Right kidney (tissue), 1 donor: ENCODE data around the gene DGKQ.
"Not testable (repeated sequence)": the region's sequence is repeated elsewhere in the genome, so short reads cannot be mapped to it uniquely, and the experiment has no call there.

Experiments used
- DNase-seq: peaks from one replicate; pipeline ENCODE4 v3.0.0-alpha.2; 2016

The DGKQ gene

DNA sequence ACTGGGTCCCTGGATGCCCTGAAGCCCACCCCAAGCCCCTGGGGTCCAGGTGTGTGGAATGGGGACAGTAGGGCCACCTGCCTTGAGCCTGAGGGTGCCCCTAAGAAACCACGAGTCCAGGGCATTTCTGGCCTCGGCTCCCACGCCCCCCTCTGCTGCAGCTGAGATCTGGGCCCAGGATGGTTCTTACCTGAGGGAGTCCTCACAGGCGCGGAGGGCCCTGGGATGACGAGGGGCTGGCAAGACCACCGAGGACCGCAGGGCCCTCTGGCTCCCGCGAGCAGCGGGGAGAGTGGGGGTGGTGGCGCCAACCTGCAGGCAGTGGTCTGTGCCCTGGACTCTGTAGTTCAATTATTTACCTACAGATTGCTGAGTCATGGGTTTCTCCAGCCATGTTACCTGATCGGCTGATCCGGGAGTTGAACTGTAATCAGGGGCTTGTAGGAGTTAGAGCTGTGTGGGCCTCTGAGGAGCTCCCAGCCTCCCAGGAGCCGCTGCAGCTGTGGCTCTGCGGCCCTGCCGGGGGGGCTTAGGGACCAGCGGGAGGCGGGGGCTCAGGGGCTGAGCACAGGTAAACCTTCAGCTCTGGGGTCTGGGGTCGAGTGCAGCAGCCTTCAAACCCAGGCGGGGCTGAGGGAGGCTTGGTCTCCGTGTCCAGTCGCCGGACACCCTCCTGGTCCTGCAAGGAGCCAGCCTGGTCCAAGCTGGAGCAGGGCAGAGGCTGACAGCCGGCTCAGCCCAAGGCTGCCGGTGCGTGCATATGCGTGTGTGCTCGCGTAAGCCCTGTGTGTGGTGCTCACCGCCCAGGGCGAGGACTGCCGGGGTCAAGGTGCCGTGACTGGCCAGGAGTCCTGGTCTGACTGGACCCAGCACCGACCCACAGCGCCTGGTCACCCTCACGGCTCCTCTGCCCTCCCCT lies 20.0 kb upstream of the DGKQ start, which contains the start of gene SLC26A1:
Gene SLC26A1, minus strand, starts transcription at position 294 of the 919 bp plus-strand sequence. CDS start 1,701 bp downstream, outside the sequence.
- DNase-seq, result peak; percentile 40

DNA sequence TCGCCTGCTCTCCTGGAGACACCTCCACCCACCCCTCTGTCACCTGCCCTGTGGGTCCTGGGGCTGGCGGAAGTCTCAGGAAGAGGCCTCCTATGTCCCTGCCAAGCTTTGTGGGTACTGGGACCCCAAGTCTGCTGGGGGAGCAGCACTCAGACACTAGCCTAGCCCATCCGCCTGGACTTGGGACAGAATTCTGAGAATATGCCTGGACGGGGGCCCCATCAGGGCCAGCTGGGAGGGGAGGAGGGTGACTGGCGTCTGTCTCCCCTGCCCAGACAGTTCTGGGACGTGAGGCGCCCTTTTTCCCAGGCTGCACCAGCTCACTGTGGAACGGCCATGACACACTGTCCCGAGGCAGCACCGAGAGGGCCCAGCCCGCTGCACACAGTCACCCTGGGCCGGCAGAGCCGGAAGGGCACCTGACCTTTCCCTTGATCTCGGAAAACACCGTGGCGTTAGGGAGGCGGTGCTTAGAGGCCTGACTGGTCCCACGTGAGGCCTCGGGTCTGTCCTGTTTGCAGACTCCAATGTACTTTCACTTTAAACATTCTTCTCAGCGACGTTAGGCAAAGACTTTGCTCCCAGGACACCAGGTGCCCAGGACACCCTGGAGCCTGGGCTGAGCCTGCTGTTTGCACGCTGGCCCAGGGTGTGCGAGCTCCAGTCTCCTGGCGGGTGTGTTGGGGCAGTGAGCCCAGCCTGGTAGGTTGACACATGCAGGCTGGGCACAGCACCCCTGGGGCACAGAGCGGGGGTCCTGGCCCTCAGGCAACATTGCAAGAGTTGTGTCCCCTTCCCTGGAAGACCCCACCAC lies 19.1 kb upstream of the DGKQ start:
- peak; percentile 56 for DNase-seq

DNA sequence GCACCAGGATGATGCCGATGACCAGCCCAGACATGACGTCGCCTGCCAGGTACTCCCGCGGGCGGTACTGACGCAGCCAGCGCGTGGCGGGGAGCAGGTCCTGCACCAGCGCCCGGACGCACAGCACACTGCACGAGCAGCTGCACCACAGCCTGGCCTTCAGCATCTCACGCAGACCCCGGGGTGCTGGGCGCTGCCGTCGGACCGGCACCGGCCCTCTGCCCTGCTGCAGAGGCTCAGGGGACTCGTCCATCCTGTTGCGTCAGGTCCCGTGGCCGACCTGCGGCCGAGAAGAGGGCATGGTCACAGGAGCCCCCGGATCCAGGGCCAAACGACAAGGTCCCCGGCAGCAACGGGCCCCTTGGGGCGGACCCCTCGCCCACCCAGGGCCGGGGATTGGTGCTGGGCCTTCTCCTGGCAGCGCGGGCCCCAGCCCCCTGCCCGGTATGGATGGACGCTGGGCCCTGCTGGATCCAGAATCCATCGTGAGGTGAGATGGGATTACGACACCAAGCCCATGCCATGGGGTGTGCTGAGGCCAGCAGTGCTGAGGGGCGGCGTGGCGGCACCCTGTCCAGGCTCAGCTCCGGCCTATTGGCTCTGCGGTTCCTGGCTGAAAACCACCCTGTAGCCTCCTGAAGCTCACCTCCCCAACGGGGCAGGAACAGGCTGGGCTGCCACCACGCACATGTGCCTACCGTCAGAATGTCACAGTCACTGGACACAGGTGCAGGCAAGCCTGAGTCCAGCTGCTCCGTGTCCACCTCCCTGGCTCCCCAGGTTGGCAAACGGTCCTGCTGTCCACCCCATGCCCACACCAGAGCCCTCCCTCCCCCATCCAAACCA lies 18.3 kb upstream of the DGKQ start:
- no peak for DNase-seq

DNA sequence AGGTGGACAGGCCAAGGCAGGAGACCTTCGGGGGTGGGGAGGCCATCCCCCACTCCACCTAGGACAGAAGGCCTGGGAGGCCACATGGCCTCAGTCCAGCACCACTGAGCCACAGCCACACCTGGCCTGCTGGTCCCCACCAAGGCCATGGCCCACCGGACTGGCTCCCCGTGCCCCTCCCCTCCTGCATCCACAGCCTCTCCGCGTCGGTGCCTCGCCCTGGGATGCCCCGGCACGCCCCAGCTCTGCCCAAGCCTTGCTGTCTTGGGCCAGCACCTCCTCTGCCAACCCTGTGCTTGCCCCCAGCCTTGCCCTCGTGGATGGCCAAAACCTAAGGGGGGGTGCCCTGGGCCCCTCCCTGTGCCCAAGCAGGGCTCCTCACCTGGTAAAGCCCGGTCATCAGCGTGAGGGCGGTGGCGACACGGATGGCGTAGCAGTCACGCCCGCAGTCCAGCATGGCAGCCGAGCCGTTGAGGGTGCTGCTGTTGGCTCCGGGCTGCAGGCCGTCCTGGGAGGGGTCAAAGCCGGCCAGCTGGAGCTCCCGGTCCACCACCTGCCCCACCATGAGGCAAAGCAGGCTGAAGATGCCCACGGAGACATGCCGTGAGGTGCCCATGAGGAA lies 17.5 kb upstream of the DGKQ start:
- no peak for DNase-seq

DNA sequence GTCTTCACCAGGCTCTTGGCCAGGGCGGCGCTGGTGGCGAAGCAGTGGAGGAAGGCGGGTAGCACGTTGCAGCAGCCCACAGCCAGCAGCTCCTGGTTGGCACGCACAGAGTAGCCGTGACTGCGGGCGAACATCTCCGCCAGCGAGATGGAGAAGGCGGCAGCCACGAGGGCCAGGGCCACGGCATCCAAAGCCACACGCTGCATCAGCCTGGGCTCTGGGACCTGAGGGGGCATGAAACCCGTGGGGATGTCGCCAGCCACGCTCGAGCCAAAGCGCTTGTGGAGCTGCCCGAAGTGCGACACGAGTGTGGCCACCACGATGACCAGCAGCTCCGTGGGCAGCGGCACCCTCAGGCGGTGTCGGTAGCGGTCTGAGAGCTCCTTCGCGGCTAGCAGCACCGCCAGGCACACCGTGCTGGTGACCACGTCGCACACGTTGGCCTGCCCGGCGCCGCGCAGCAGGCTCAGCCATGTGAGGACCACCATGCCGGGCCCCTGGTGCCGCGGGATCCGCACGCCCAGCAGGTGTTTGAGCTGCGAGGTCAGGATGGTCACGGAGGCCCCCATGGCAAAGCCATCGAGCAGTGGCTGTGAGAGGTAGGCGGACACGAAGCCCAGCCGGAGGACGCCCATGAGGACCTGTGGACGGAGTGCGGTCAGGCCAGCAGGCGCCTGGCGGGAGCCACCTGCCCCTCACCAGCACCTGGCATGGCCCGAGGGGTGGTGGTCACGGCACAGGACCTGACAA lies 16.5 kb upstream of the DGKQ start:
- no peak for DNase-seq

DNA sequence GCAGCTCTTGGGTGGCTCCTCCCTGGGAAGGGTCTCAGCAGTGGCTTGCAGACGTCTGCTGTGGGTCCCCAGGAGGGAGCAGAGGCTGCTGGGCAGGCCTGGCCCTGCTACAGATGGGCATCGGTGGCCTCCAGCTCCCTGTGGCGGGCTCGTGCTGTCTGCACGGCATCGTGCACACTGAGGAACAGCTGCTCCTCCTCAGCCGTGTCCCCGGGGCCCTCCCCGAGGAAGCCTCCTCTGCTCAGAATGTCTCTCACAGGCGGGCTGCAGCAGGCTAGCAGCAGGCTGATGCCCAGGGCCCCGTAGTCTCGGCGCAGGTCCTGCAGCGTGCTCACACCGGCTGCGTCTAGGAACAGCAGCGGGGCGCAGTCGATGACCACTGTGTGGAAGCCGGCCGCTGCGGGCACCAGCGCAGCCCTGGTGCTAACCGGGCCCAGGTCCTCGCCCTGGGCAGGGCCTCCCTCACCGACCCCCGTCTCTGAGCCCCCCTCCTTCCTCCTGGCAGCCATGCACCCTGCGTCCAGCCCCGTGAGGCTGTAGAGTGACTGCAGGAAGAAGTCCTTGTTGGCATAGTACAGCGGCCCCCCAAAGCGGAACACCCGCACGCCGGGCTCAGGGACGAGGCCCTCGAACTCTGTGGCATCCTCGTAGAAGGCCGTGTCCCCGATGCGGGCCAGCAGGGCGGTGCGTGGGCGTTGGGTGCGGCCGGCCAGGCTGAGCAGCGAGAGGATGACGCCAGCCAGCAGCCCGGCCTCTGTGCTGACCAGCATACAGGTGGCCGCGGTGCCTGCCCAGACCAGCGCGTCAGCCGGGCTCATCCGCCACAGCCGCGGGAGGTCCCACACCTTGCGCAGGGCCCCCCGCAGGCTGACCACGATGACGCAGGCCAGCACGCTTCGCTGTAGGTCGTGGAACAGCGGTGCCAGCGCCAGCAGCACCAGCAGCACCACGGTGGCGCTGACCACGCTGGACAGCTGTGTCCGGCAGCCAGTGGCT lies 15.7 kb upstream of the DGKQ start:
- no peak for DNase-seq

DNA sequence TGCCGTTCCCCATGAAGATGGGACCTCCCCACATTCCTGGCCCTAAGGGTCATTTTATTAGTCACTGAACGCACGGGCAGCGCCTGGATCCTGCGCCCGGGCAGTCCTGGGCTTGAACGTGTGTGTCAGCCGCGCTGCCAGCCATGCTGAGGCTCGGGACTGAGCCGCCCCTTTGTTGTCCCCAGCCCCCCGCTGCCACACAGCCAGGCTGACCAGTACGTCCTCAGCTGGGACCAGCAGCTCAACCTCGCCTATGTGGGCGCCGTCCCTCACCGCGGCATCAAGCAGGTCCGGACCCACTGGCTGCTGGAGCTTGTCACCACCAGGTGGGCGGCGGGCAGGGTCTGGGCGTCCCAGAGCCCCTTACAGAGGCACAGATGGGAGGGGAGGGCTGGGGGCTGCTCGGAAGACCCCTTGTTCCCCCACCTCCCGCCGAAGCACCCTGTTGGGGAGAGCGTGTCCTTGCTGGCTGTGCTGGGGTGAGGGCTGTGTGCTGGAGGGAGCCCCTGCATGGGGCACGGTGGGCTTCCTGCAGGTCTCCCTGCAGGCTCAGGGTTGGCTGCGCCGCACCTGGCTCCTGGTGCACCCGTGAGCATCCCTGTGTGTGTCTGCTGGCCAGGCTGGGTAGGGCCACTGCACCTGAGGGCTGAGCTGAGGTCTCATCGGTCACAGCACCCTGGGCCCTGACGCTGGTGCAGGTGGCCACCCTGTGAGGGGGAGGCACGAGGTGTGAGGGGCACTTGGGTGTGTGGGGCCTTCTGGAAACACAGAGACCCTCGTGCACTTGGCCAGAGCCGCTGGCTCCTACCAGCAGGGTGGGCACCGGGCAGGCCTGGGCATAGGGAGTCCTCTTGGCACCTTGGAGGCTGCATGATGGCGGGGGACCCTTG lies 14.5 kb upstream of the DGKQ start:
- DNase-seq, result no peak

DNA sequence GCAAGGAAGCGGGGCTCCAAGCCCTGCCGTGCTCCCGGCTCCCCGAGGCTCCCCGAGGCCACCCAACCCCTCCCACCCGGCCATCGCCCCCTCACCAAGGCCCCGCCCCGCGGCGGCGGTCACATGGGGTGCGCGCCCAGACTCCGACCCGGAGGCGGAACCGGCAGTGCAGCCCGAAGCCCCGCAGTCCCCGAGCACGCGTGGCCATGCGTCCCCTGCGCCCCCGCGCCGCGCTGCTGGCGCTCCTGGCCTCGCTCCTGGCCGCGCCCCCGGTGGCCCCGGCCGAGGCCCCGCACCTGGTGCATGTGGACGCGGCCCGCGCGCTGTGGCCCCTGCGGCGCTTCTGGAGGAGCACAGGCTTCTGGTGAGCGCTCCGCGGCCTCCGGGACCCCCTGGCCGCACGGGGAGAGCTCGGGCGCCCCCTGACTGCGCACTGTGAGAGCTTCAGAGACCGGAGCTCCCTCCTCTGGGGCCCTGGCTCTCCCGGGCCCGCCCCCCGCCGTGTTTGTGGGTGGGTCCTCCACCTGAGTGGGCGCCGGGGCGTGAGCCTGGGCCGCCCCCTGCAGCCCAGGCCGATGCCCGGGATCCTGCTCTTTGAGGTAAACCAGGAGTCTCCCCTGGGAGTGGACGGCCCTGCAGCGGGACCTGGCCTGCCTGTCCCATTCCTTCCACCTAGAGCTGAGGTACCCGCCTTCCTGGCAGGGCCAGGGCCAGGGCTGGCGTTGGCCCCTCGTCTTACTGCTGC lies 13.7 kb upstream of the DGKQ start, which contains the start of gene IDUA:
Gene IDUA, plus strand, starts transcription at position 166 of the 745 bp plus-strand sequence. Its CDS starts 41 bp downstream, at position 207.
- DNase-seq, result peak; percentile 79

DNA sequence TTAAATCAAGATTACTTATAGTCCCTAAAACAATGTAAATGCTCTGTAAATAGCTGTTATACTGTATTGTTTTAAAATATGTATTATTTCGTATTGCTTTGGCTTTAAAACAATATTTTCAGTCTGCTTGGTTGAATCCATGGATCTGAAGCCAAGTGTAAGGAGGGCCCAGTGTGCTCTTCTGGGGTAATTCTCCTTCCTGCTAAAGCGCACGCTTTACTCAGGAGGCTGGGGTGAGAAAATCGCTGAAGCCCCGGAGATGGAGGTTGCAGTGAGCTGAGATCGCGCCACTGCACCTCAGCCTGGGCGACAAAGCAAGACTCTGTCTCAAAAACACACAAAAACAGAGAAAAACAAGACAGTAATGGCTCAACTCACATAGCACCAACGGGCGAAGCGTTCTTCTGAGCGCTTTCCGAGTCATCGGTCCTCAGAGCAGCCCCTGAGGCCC lies 13.1 kb upstream of the DGKQ start:
- DNase-seq, result peak; percentile 64

DNA sequence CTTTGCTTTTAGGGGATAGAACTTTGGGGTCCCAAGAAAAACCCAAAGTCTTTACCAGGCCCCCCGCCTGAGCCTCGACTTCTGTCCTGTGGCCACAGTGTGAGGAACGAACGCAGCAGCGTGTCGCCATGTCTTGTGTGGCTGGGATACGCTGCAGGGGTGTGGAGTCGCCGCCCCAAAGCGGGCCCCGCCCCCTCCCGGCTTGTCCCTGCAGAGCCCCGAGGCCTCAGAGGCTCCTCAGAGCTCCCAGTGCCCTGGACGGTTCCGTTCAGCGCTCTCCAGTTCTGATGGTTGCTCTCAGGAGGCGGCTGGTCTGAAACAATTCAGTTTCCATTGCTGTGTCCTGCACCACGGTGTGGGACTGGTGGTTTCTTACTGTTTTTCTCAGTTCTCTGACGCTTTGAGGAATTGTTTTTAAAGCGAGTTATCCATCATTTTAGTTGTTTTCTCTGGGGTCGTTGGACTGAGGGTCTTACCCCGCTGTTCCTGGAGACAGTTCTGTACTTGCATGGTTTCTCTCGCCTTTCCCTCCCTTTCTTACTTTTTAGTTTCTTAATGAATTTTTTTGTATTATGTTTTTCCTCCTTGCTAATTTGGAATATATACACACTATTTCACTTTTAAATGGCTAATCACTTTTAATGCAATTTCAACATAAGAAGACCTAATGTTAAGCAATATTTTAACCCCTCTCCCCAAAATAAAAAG lies 11.9 kb upstream of the DGKQ start:
- no peak for DNase-seq

DNA sequence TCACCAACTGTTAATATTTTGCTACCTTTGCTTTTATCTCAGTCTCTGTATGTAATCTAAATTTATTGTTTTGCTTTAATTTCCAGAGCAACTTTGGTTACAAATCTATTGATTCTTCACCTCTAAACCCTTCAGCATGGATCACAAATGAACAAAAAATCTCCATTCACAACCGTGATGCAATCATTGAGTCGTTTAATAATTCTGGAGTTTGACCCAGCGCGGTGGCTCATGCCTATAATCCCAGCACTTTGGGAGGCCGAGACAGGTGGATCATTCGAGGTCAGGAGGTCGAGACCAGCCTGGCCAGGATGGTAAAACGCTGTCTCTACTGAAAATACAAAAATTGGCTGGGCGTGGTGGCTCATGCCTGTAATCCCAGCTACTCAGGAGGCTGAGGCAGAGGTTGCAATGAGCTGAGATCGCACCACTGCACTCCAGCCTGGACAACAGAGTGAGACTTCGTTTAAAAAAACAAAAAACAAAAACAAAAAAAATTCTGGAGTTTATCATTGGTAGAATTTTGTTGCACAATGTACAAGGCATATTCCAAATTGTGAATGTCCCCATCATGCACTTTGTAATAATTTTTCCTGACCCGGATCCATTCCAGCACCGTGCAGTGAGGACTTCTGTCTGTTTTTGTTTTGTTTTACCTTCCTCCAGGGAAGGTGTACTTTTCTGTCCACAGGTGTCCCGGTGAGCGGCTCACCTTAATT lies 11.1 kb upstream of the DGKQ start:
- DNase-seq, result no peak

DNA sequence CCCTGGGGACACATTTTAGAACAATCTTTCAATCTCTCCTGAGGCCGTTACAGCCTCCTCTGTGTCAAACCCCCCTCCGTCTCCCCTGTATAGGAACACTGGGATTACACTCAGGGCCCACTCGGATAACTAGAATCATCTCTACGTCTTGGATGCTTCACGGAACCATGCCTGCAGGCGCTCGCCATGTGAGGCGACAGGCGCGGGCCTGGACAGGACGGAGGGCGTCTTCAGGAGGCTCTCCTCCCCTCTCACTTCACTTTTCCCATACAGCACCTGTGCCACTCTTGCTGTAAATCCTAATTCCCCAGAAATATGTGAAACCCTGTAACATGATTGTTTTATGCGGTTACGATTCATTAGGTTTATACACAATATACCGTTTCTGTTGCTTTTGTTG lies 9.4 kb upstream of the DGKQ start:
- DNase-seq, result no peak

DNA sequence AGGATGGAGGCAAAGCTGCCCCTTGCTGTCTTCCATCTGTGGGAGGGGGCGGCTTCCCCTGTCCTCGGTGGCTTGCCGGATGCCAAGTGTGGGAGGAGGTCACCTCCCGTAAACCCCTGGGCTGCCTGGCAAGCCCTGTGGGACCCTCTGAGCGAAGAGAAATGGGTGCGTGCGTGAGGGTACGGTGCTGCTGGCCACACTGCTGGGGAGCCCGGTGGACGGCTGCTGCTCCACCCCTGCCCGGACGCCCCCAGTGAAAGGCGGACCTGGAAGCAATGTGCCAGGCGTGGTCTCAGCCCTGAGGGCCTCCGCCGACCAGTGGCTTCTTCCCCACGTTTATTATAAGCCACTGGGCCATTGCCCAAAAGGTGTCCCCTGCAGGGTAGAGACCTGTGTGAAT lies 8.9 kb upstream of the DGKQ start:
- no peak for DNase-seq

DNA sequence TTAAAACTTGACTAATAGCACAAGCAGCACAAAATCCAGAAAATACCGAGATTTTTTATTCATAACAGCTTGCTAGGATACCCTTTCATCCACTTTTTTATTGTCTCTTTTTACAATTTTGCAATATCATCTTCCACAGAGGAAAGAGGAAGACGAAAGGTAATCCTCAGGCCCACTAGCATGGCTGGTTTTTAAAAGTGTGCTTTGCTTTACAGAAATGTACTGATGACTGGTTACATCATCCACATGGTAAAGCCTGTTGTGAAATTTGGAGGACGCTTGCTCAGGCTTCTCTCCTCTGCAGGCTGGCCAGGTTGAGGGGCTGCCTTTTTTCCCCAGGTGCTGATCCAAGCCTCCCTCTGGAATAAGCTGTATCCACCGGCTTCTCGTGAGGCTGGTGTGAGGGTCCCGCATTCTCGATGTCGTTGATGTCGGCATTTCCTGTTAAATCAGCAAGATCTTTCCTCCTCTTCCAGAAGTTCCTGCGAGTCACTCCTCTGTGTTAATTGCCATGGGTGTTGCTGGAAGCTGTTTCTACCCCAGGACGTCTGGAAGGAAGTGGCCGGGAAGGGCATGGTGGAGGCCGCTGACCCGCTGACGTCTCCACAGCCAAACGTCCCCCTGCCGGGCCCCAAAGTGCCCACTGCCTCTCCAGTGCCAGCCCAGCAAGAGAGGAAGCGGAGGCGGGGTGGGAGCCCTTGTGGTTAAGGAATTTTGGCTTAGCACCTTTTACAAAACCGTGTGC lies 5.8 kb upstream of the DGKQ start:
- no peak for DNase-seq

DNA sequence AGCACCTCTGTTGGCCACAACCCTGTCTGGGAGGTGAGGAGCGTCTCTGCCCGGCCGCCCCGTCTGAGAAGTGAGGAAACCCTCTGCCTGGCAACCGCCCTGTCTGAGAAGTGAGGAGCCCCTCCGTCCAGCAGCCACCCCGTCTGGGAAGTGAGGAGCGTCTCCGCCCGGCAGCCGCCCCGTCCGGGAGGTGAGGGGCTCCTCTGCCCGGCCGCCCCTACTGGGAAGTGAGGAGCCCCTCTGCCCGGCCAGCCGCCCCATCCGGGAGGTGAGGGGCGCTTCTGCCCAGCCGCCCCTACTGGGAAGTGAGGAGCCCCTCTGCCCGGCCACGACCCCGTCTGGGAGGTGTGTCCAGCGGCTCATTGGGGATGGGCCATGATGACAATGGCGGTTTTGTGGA lies 2.6 kb upstream of the DGKQ start:
- not testable (repeated sequence) for DNase-seq

DNA sequence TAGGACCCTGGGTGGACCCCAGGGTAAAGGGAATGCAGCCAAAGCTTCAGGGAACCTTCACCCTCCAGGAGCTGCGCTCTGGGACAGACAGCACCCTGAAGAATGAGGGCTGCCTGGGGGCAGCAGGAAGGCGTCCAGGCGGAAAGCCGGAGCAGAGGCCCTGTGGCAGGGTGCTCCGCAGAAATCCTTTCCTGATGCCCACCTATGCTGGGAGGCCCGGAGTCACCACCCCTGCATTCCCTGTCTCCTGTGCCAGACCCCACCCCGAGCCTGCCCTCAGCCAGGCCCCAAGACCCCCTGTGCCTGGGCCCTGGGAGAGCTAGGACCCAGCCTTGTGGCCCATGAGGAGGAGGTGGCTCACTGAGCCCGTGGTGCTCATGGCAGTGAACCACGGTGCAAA lies 1.3 kb upstream of the DGKQ start:
- DNase-seq, result no peak
